CD4-positive, alpha-beta T cell (primary cell): Measurements from ENCODE around the gene LYRM9. TPM values are rescaled to one million over a fixed set of nuclear protein-coding genes. Genes with fewer than 3 reads are reported as not detected.
"Not testable (repeated sequence)": the region's sequence is repeated elsewhere in the genome, so short reads cannot be mapped to it uniquely, and the experiment has no call there.

Experiments
- ATAC-seq: fragments of 200-7000 bp; cut with Tn5 transposase; one replicate; pipeline ENCODE4 v1.10.0; 2022; ENCODE audit warnings: mild to moderate bottlenecking; ENCODE audit not compliant: poor library complexity
- CTCF ChIA-PET: fragments of 350-600 bp; sonication (Branson Sonifier 250); formaldehyde crosslinking; loops from one replicate; lab custom pipeline; 2021; ENCODE audit warnings: antibody characterized with exemption, inconsistent platforms; lab: Charles Lee
- POLR2A ChIA-PET: fragments of 350-600 bp; sonication (Branson Sonifier 250); formaldehyde crosslinking; loops from one replicate; lab custom pipeline; 2021; ENCODE audit warnings: antibody characterized with exemption, inconsistent platforms; lab: Charles Lee
- DNase-seq, 14 experiments: peaks; one replicate each; pipeline ENCODE4 v3.0.0-alpha.2; 2013 to 2020; ENCODE audit warnings: mixed read lengths in 2 of 14
- H3K27ac ChIP-seq, 2 donors: one replicate each; pipeline versions ENCODE4 v1.5.1 to v1.7.0; 2013; ENCODE audit warnings: low read length in 2 of 2, low read depth in 1 of 2, mild to moderate bottlenecking in 1 of 2
- H3K27me3 ChIP-seq, 2 experiments: 1 replicate in 1 of 2; 2 replicates in 1 of 2; pipeline versions ENCODE4 v1.6.1 to v1.7.0; 2013; ENCODE audit warnings: low read length in 2 of 2, control low read depth in 1 of 2, mild to moderate bottlenecking in 1 of 2, moderate library complexity in 1 of 2; ENCODE audit not compliant: insufficient read depth in 2 of 2, control insufficient read depth in 1 of 2
- H3K36me3 ChIP-seq: one replicate; pipeline ENCODE4 v1.6.1; 2013; ENCODE audit warnings: low read length, control low read depth; ENCODE audit not compliant: insufficient read depth
- H3K4me1 ChIP-seq: one replicate; pipeline ENCODE4 v1.6.1; 2013; ENCODE audit warnings: low read length, control low read depth; ENCODE audit not compliant: insufficient read depth
- H3K4me3 ChIP-seq: one replicate; pipeline ENCODE4 v1.5.1; 2013; ENCODE audit warnings: mild to moderate bottlenecking, low read length, moderate library complexity
- H3K9me3 ChIP-seq, 2 experiments: 1 replicate in 1 of 2; 2 replicates in 1 of 2; pipeline versions ENCODE4 v1.6.1 to v1.7.0; 2013; ENCODE audit warnings: low read length in 2 of 2, mild to moderate bottlenecking in 2 of 2, control low read depth in 1 of 2, moderate library complexity in 1 of 2; ENCODE audit not compliant: control insufficient read depth in 1 of 2, insufficient read depth in 1 of 2
- H3K27ac Mint-ChIP-seq: one replicate; pipeline ENCODE4 v1.8.0; 2020; ENCODE audit warnings: mixed read lengths
- H3K27me3 Mint-ChIP-seq: one replicate; pipeline ENCODE4 v1.8.0; 2021; ENCODE audit warnings: mixed read lengths
- H3K36me3 Mint-ChIP-seq: one replicate; pipeline ENCODE4 v1.8.0; 2021; ENCODE audit warnings: low read depth, mixed read lengths
- H3K4me1 Mint-ChIP-seq: one replicate; pipeline ENCODE4 v1.8.0; 2021; ENCODE audit warnings: low read depth, mixed read lengths
- H3K4me3 Mint-ChIP-seq: one replicate; pipeline ENCODE4 v1.8.0; 2020; ENCODE audit warnings: mild to moderate bottlenecking, mixed read lengths
- H3K9me3 Mint-ChIP-seq: one replicate; pipeline ENCODE4 v1.8.0; 2020; ENCODE audit warnings: mixed read lengths
- intact Hi-C, 2 experiments: fragments of 100-400 bp; cut with DNase I in 1 of 2; cut with micrococcal nuclease in 1 of 2; formaldehyde crosslinking; loops; one replicate each; pipeline versions ENCODE4 v1.15.1 to v1.9.0; 2023 to 2025; cut with DNase I, micrococcal nuclease
- total RNA-seq, 174 experiments: library from RNA in 2 of 174; stranded (reverse) in 2 of 174; gene quantifications; one replicate each; pipeline ENCODE4 v1.2.3 and lab custom pipeline; 2021 to 2026

LYRM9 gene
- total RNA-seq, 2 experiments from 2014 or later, result 13.0 to 15.7 TPM

GRCh38 chr17:27829143-27829711 lies 63.9 kb downstream of the LYRM9 start:
- intact Hi-C loops, H3K9me3 Mint-ChIP-seq, H3K4me1 ChIP-seq, H3K27ac ChIP-seq, H3K27me3 ChIP-seq, H3K4me1 Mint-ChIP-seq, DNase-seq, H3K27me3 Mint-ChIP-seq, H3K4me3 Mint-ChIP-seq, H3K9me3 ChIP-seq, CTCF ChIA-PET, POLR2A ChIA-PET, H3K36me3 ChIP-seq, H3K36me3 Mint-ChIP-seq, ATAC-seq, H3K27ac Mint-ChIP-seq, H3K4me3 ChIP-seq: not testable (repeated sequence)

Other genes starting within 250 kb of the LYRM9 start
- under 1 TPM in 1 of 2 experiments, not detected in 1; 0.08 TPM for gene NOS2, start 92.8 kb downstream of the LYRM9 start, total RNA-seq
- 1 to 10 TPM; 6.8 to 7.7 TPM for gene NLK, start 149.3 kb upstream of the LYRM9 start, total RNA-seq